Amygdala (tissue), 56 donors: ENCODE measurements around the gene QSOX1.

Experiments used
- DNase-seq, 56 donors: peaks; one replicate each; lab custom pipeline; 2025; lab: John Stamatoyannopoulos, UW

QSOX1 gene

GRCh38 chr1:180230416-180230790 is 75.7 kb downstream of the QSOX1 start:
- DNase-seq: no peak

GRCh38 chr1:180230791-180231505 is 76.3 kb downstream of the QSOX1 start:
- DNase-seq: no peak

DNA sequence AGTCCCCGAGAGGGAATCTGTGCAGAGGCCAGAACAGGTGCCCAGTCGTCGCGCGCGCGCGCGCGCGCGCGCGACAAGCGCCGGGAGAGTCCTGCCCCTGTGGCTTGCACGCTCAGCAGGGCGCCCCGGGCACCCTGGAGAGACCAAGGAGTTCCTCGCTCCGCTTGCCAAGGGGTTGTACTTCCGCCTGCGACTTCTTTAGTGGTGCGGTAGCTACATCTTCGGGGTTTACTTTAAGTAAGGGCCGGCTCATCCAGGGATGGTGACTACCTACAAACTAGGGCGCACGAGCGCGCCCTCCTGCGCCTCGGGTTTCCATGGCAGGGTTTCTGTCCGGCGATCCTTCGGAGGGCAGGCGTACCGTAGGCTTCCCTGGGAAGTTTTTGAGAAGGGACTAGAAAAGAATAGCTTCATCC is 76.8 kb downstream of the QSOX1 start:
- no peak for DNase-seq

GRCh38 chr1:180231936-180232335 is 77.3 kb downstream of the QSOX1 start:
- no peak for DNase-seq

- DNase-seq: no peak
These were observed 77.9 kb downstream of the QSOX1 start for GRCh38 chr1:180232521-180233043.

DNA sequence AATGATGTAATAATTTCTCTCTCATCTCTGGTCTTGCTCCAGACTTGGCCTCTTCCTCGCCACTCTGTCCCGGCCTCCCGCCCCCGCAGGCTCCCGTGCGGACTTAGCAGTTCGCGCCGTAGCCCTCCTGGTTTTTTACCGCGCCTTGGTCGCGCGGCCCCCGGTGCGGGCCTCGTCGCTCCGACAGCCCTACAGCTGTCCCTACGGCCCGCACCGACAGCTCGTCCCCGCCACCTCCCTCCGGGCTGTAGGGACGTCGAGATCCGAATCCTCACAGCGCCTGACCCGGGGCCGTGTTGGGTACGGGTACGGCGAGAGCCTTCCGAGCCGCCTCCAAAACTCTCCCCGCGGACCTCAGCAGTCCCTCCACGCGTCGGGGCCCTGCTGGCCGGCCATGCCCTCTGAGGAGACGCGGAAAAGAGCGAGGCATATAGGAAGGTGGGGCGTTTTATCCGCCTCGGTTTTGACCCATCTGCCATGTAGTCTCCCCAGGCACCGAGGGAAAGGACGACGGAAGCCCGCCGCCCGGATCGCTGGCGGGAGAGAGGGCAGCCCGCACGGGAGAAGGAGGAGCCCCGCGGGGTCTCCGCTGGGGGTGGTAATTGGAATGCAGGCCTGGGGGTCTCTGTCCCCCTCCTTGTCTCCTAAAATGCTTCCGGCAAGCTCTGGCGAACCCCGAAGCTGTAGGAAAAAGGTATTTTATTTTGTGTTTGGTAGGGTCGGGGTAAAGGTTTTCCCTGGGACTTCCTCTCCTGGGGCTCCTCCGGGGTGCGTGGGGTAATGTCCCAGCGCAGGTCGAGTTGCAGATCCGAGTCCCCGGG is 78.7 kb downstream of the QSOX1 start:
- DNase-seq: no peak

GRCh38 chr1:180234369-180235076 is 79.9 kb downstream of the QSOX1 start:
- no peak for DNase-seq

DNA sequence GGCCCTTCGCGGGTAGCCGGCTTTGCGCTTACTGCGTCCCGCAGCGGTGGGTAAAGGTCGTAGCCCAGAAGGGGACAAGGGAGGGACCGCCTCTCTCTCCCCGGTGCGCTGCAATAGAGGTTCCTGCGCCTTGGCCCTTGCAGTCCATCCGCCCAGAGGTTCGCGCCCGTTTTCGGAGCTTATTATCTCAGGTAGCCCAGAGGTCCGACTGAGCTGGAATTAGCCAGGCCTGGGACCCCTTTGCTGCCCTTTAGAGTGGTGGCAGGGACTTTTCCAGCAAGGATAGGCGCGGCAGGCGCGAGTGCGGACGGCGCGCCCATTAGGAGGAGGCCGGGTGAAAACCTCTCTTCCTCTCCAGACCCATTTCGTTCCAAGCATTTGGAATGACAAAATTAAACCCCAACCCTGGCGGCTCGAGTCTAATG is 80.4 kb downstream of the QSOX1 start:
- DNase-seq: no peak

- DNase-seq: no peak
These were observed 81.0 kb downstream of the QSOX1 start for GRCh38 chr1:180235502-180236239.

GRCh38 chr1:180236698-180237509 is 82.2 kb downstream of the QSOX1 start:
- no peak for DNase-seq

- DNase-seq: no peak
These were observed 83.3 kb downstream of the QSOX1 start for GRCh38 chr1:180237869-180238476.

DNA sequence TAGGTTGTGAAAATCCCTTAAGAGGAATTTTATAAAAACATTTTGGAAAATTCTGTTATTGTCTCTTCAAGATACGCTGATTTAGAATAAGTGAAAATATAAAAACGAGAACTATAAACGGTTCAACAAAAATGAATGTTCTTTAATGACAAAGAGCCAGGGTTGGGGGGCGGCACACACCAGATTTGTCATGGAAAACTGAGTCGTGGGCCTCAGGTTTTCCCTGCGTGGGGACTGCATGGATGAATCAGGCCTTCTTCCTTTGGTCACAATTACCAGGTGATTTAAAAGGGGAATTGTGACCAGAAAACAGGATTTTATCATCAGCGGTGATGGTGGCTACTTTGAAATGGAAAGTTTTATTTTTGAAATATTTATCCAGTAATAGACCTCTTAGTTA is 84.0 kb downstream of the QSOX1 start:
- DNase-seq: no peak

DNA sequence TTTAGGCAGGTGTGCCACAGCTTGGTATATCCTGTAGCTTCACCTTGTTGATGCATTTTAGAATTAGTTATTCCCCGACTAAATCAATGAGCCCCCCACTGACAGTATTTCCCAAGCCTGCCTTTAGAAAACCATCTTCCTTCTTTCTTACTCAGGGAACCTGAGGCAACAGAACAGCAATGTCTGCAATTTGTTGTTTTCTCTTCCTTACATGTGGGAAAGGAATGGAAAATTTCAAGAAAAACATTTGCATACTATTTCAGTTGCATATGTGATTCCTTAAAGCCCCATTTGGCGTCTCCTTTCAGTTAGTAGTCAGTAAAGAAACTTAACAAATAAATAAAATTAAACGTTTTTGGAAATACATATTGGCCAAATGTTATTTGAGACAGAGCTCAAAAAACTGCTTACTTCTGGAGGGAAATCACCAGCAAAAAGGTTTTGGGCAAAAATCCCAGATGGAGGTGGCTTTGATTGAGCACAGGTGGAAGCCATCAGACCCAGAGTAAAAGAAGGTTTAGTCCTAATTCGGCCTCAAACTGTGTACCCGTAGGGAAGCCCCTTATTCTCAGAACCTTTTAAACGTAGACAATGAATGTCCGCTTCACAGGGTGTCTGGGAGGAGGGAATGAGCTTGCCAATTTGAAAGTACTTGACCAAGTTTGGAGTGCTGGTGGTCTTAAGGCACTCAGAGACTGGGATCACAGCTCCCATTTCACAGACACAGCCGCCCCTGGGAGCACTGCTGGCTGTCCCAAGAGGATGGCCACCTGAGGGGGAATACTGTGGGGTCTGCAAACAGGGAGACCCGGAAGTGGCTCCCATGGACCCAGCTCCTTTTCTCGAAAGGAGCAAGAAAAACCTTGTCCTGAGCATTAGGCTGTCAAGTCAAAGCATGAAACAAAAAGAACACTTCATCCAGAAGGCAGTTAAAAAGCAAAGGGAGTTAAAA is 84.8 kb downstream of the QSOX1 start:
- DNase-seq: no peak

DNA sequence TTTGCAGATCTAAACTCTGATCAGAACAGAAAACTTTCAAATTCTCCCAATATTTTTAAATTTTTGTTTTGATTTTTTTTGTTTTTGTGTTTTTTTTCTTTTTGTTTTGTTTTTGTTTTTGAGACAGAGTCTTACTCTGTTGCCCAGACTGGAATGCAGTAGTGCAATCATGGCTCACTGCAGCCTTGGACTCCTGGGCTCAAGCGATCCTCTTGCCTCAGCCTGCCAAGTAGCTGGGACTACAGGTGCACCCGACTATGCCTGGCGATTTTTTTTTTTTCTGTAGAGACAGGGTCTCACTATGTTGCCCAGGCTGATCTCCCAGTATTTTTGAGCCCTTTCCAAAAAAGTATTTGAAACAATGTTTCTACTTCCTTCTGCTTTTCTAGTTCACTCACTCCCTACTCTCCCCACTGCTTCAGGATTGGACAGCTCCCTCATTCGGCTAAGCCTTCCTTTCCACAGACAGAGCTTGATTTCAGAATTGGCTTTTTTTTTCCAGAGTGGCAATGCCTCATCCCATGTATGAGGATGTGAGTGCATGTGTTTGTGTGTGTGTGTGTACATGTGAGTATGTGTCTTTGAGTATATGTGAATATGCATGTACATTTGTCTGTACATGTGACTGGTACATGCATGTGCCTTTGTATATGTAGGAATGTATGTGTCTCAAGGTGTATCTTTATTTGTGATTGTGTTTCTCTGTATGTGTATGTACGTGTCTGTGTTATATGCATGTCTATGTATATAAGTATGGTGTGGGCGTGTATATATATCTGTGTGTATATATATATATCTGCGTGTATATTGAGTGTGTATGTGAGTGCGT is 87.3 kb downstream of the QSOX1 start:
- DNase-seq: no peak

DNA sequence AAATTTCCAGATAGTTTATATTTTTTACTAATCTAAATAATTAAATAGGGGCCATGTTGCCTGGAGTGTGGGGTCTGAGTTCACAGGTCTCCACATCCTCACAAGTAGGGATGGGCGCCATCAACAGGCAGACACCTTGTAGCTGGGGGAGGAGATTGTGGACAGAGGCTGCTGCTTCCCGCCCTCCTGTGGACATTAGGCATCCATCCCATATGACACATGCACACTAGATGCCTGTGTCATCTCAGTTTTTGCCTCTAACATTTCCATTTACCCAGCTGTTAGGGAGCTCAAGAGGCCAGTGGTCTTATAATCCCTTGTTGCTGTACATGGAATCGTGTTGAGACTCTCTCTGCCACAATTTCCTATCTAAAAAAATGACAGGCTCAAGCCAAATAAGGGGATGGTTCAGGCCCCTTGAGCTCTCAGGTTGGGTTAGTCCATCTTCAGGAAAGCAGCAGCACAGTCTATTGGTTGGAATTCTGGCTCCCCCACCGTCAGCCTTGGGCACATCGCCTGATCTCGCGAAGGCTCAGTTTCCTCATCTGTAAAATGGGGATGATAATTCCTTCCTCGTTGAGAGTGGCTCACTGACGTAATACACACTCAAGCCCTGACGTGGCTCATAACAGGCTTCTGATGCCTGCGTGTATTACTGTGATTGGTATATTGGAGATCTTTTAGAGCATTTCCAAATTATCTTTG is 89.0 kb downstream of the QSOX1 start:
- DNase-seq: no peak

GRCh38 chr1:180244840-180245239 is 90.2 kb downstream of the QSOX1 start:
- no peak for DNase-seq
